IPS-NIHi7 (cell line): ENCODE data around the gene PGM1.
"Not testable (repeated sequence)": the region's sequence is repeated elsewhere in the genome, so short reads cannot be mapped to it uniquely, and the experiment has no call there.

Experiments
- DNase-seq: peaks from one replicate; pipeline ENCODE4 v3.0.0; 2012; ENCODE audit warnings: mixed read lengths; ENCODE audit errors: extremely low spot score

Gene PGM1

DNA sequence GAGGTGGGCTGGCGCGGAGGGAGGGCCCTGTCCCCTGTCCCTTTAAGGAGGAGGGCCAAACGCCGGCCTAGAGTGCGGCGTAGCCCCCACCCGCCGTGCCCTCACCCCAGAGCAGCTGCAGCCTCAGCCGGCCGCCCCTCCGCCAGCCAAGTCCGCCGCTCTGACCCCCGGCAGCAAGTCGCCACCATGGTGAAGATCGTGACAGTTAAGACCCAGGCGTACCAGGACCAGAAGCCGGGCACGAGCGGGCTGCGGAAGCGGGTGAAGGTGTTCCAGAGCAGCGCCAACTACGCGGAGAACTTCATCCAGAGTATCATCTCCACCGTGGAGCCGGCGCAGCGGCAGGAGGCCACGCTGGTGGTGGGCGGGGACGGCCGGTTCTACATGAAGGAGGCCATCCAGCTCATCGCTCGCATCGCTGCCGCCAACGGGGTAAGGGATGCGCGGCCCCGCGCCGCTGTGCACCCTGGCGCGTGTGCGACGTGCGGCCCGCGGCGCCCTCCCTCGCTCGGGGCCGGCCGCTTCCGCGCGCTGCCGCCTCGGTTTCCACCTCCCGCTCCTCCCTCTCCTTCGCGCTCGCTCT lies at the start of gene PGM1:
Gene PGM1 (plus strand): TSS at position 109 of the 583 bp plus-strand sequence. CDS start 78 bp downstream, at position 187.
- DNase-seq: peak; percentile 68

DNA sequence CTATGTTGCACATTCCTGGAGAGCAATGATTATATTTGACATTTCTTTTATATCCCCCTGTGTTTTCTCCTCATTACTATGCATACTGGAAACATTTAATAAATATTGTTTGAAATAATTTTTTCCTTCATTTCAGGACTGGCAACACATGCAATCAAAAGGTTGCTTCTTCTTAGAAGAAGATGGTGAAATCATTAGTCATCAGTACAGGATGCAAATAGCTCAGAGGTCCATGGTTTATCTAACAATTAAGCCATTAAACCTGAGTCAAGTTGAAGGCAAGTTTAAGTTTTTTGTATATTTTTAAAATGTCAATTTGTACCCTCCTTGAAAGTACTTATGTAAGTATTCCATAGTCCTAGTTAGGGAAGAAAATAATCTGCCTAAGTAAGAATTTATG lies 47.4 kb upstream of the PGM1 start:
- no peak for DNase-seq

DNA sequence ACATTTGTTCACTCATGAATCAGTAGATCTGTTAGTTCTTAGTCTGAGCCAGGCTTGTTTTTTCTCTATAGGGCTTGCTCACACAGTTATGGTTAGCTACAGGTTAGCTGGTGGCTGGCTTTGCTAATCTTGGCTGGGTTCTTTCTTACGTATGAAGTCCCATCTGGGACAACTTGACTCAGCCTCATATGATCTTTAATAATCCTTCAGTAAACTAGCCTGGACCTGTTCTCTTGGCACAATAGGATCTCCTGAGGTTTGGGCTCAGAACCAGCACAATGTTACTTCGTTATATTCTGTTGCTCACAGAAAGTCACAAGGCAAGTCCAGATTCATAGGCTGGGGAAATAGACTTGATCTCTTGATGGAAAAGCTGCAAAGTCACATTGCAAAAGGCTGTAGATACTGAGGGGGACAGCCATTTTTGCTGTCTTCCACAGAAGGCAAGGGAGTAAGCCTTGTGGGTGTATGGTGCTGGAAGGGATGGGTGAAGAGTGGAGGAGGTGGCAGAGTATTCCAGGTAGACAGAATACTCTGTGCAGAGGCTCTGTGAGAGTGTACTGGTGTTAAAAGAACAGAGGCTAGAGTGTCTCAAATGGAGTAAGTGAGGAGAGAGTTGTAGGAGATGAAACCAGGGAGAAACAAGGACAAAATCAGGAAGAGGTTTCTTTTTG lies 45.5 kb upstream of the PGM1 start:
- DNase-seq: no peak

DNA sequence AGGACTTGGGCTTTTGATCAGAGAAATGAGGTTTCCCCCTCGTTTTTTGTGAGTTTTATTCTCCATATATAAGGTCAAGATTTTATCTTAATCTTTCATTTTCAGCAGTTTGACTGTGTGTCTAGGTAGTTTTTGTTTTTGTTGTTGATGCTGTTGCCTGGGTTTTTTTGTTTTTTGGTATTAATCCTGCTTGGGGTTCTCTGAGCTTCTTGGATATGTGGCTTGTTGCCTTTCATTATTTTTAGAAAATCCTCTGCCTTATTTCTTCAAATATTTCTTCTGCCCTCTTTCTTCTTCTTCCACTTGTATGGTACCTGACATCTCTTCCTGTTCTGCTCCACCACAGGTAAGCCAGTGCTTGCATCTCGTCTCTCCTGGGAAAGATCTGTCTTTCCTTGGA lies 44.9 kb upstream of the PGM1 start:
- DNase-seq: no peak

DNA sequence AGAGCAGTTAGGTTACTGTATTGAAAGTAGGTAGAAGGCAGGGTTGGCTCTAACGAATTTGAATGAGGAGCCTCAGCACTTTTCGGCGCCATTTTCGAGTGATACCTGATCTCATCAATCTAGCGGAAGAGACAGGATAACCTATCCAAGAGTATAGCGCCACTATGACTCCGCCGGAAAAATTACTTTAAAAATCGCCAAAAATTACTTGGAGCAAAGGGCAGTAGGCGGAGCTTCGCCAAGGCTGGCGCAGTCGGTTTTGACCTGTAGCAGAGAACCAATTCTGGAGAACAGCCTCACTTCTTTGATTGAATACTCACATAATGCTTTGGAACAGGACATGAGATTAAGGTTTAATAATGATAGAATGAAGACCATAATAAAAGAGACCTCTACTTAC lies 44.3 kb upstream of the PGM1 start:
- DNase-seq: no peak

DNA sequence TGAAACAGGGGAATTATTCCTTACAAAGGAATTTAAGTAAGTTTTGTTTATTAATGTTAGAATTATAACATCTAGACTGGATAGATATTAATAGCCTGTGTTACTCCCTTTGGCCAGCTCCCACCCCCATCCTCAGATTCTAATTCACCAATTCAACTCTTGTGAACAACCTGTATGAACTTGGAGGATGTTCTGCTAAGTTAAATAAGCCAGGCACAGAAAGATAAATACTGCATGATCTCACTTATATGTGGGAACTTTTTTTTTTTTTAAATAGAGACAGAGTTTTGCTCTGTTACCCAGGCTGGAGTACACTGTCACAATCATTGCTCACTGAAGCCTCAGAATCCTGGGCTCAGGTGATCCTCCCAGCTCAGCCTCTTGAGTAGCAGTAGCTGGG lies 37.7 kb upstream of the PGM1 start:
- no peak for DNase-seq

DNA sequence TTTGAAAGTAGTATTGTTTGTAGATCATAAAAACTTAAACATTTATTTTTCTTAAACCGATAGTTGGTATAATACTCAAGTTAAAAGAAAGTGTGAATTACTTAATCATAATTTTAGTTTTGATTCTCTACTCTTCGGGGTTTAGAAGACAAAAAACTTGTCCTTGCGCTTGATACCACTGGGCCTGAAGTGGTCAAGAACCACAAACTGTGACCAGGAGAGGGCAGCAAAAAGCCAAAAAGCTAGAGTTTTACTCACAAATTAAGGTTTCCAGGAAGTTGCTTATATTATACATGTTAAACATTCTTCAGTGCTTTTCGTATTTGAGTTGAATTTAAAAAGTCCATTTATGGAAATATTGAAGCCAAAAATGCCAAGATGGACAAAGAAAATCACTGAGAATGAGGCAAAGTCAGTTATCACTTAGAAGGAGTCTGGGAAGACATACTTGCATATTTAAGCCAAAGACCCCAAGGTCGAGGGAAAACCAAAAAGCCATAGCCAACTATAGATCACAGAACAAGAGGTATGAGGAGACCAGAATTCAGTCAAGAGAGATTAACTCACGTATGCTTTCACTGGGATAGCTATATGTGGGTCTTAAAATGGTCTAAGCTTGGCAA lies 35.7 kb upstream of the PGM1 start:
- DNase-seq: peak; percentile 35

DNA sequence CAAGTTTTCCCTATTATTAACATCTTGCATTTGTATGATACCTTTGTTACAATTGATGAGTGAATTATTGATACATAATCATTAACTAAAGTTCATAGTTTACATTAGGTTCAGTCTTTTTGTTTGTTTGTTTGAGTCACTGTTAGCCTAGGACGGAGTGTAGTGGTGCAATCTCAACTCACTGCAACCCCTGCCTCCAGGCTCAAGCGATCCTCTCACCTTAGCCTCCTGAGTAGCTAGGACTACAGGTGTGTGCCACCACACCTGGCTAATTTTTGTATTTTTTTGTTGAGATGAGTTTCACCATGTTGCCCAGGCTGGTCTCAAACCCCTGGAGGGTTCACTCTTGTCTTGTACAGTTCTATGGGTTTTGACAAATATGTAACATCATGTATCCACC lies 33.9 kb upstream of the PGM1 start:
- no peak for DNase-seq

DNA sequence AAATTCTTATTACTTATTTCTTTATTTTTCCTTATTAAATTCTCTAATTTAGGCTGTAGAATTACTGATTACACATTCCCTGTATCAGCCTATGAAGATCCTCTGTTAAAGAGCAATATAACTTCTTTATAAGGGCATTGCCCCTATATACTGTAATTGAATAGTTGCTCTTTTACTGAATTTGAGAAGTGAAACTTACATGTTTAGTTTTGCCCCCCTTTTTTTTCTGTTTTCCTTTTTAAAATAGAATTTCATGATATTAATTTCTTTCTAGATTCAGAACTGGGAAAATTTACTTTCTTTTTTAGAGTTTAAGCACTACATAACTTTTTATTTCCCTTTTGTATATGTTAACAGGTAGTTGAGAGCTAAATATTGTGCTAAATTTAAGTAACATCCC lies 29.5 kb upstream of the PGM1 start:
- no peak for DNase-seq

DNA sequence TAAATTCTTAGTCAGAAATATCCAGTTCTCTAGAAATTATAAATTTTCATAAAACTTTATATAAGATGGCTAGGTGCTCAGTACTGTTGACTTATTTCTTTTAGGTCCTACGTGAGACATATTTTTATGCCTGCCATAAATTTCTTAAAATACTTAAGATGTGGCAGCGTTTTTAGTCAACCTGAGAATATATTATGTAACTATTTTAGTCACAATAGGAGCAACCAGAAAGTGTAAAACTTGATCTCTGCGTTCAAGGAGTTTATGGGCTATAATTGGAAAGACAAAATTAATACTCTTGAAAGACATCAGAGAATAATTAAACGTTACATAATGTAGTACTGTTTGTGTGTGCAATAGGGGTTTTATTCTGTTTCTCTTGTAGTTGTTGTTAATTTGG lies 24.1 kb upstream of the PGM1 start:
- no peak for DNase-seq

DNA sequence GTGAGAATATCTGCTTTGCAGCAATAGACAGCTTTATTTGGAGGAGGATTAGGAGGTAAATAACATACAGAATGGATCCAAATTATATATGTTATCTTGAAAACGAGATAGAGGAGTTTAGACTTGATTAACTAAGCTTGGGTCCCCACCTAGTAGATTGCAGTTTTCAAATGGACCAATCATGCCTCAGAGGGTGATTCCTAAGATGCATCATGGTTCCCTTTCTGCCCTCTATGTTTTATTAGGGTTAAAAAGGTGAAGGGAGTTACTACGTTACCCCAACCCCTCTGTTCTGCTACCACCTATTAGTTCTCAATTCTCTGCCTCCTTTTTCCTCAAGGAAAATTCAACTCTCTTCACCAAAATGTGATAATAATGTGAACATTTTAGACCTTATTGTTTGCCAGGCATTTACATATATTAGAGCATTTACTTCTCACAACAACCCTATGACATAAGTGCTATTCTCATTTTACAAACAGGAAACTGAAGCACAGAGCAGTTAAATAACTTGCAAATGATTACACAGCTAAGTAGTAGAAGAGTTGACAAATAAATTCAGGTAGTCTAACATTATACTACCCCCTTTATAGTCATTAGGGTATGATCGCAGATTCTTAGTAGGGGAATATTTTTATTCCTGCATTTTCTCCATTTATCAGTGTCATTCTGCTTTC lies 23.4 kb upstream of the PGM1 start:
- no peak for DNase-seq

DNA sequence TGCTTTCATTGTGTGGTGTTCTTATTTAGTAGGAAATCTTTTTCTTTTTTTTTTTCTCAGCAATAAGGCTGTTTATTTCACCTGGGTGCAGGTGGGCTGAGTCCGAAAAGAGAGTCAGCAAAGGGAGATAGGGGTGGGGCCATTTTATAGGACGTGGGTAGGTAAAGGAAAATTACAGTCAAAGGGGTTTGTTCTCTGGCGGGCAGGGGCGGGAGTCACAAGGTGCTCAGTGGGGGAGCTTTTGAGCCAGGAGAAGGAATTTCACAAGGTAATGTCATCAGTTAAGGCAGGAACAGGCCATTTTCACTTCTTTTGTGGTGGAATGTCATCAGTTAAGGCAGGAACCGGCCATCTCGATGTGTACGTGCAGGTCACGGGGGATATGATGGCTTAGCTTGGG lies 20.5 kb upstream of the PGM1 start:
- not testable (repeated sequence) for DNase-seq

DNA sequence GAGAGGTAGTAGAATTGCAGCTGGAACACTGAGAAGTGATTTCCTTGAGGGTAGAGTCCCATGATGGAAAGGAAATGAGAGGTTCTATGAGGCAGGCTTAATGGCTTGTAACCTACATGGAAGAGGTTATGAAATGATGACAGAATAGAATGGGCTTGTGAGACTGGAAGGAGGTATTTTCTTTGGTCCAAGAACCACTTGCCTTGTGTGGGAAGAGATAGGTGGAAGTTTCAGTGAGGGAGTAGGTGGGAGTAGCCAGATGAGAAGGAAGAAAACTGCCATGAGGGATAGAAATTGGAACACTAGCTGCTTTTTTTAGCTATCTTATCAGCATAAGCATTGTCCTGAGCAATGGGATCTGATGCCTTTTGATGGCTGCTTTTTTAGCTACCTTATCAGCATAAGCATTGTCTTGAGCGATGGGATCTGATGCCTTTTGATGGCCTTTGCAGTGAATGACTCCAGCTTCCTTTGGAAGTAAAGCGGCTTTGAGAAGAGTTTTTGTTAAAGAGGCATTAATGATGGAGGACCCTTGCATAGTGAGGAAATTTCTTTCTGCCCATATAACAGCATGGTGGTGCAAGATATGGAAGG lies 18.9 kb upstream of the PGM1 start:
- DNase-seq: not testable (repeated sequence)

DNA sequence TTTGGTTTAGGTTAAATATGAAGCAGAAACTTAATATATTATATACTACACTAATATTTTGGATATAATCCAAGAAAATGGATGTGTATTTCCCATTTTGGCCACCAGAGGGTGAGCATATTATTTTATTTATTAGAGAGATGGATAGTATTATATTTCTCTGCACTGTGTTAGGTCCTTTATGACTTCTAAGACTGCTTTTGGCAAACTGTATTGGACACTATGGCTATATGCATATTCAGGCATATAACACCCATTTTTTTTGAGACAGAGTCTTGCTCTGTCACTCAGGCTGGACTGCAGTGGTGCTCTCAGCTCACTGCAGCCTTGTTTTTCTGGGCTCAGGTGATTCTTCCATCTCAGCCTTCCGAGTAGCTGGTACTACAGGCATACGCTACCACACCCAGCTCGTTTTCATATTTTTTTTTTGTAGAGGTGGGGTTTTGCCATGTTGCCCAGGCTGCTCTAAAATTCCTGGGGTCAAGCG lies 17.8 kb upstream of the PGM1 start:
- DNase-seq: no peak

DNA sequence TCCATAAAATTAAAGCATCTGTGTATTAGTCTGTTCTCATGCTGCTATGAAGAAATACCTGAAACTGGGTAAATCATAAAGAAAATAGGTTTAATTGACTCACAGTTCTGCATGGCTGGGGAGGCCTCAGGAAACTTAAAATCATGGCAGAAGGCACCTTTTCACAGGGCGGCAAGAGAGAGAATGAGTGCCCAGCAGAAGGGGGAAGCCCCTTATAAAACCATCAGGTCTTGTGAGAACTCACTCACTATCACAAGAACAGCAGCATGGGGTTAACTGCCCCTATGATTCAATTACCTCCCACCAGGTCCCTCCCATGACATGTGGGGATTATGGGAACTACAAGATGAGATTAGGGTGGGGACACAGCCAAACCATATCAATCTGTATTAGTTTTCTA lies 6.9 kb upstream of the PGM1 start:
- not testable (repeated sequence) for DNase-seq

DNA sequence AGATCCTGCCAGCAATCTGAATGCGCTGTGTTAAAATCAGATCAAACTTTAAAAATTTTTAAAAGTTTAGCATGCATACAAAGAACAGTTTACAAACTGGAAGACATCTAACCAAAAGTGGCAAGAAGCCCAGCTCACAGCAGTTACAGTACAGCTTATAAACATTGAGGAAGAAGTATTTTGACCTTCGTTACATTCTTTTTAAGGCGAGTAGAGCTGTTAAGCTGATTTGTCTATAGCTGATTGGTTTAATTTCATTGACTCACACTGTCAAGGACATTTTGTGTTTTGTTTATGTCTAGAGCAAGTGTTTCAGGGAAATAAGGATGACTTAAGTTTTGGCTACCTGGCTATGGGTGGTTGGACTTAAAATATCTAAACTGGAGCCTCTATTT lies 3.0 kb upstream of the PGM1 start:
- DNase-seq: no peak

DNA sequence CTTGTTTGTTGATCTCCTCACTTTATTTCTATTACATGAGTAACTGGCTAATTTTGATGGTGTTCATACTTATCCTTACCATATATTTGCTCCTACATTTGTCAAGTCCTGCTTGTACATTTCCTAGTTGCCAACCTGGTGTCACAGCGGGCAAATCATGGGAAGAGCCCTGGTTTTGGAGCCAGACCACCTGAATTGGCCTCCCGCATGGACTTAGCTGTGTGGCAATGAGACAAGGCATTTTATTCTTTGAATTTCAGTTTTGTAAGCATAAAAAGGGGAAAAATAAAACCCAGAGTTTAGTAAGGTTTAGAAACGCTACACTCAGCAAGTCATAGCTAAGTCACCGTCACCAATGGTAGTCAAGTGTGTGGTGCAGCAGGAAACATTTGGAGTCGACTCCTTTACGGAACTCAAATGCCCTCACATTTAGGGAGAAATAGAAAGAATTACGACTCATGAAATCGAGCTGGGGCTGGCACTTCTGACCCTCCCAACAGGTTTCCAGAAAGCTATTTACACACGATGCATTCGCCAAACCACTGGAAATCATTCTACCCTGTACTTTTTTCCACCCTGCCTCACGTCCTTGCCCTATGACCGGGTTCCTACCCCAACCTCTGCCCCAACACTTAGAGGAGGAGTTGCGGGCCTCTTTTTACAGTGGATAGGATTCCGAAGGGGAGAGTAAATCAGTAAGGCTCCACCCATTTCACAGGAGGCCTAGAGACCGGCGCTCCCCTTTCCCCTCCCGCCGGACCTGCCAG lies 492 bp upstream of the PGM1 start:
- peak; percentile 81 for DNase-seq

DNA sequence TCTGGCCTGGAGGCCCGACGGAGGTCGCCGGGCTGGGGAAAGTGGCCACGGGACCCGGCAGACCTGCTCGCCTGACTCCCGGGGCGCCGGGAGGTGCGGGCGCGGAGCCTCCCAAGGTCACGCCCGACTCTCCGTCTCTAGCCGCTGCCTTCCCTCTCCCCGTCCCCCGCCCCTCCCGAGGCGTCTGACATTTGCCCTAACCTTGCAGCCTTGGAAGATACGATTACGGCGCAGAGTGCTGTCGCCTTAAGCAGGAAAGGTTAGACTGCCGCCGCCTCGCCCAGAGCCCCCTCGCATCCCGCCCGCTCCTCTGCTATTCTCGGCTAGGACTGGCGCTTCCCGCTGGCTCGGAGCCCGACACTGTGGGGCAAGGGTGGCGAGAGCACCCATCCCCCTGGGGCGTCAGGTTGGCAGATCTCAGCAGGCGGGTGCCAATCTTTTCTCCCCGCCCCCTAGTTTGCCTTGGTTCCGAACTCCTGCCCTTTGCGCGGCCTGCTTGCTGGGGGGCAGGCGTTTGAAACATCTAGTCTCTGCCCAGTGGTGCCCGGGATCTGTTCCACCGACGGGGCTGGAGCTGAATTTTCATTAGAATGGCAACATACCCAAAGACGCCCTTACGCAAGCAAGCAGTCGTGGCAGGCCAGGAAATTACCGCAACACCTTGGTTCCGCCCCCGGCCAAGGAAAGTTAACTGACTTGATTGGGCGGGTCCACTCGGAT lies 835 bp downstream of the PGM1 start:
- peak; percentile 66 for DNase-seq

DNA sequence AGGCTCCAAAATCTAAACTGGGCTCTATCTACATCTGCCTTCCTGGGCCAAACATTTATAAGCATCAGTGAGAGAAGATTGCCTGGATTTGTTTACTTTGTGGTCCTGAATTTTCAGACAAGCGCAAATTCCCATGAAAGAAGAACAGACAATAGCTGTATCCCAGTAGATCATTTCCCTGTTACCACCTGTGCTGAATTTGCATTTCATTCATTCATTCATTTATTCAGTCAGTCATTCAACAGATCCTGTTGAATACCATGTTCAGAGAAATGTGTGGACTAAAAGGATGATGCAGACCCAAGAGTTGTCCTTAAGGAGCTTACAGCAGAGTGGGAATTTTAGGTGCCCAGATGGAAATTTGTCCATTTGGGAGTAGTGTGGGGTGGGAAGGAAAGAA lies 2.2 kb downstream of the PGM1 start:
- DNase-seq: no peak

DNA sequence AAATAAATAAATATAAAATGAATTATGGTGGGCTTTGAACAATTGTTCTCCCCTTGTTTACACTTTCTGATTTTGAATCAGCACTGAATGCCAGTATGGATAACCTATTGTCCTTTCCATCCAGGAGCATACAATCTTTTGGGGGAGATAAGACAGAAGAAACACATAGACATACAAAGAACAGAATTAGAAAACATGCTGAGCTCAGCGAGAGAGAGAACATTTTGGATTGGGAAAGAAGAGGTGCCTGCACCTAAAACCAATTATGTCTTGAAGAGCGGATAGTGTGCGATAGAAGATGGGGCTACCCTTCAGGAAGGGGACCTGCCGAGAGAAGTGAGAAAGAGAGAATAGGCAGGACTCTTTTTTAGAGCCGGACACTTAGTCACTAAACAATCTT lies 6.6 kb downstream of the PGM1 start:
- DNase-seq: no peak

DNA sequence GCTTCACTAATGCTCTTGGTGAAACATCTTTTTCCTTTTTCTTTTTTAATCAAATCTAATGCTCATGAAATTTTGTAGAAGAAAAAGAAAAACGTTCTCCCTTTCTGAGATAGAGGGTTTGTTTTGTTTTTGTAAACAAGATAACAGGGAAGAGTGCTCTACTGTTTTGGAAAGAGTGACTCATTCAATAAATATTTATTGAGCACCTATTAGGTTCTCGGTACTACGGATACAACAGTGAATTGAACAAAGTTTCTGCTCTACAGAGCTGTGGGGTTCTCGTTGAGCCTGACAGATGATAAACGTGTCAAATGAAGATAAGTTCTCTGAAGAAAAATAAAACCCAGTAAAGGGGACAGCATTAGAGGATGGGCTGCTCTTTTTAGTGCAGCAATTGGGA lies 7.0 kb downstream of the PGM1 start:
- DNase-seq: no peak
